ENCODE results near the gene B3GLCT. TPM values are rescaled to one million over a fixed set of nuclear protein-coding genes. Genes with fewer than 3 reads are reported as not detected.
A peak's percentile ranks its signal among the peaks of the same experiment; 100 is the strongest.
"Not testable (repeated sequence)": the region's sequence is repeated elsewhere in the genome, so short reads cannot be mapped to it uniquely, and the experiment has no call there.

The B3GLCT gene
- total and polyA plus RNA-seq, 2 of the 13 experiments (the other 11 are each of a cell fraction or from before 2014, with no cell fraction given), result 2.0 to 7.1 TPM

DNA sequence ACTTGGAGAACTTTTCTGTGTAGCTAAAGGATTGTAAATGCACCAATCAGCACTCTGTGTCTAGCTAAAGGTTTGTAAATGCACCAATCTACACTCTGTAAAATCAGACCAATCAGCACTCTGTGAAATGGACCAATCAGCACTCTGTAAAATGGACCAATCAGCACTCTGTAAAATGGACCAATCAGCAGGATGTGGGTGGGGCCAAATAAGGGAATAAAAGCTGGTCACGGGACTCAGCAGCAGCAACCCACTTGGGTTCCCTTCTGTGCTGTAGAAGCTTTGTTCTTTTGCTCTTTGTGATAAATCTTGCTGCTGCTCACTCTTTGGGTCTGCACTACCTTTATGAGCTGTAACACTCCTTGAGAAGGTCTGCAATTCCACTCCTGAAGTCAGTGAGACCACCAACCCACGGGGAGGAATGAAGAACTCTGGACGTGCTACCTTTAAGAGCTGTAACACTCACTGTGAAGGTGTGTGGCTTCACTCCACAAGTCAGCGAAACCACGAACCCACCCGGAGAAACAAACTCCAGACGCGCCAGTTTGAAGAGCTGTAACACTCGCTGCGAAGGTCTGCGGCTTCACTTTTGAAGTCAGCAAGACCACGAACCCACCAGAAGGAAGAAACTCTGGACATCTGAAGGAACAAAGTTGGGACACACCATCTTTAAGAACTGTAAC lies 21.8 kb upstream of the B3GLCT start:
- CTCF ChIA-PET (ENCODE audit: low intra/inter-chr PET ratio, low total read pairs); H3K4me2 ChIP-seq (ENCODE audit: low read depth, low read length); H3K79me2 ChIP-seq (ENCODE audit: insufficient read depth, low read length); DNase-seq (ENCODE audit: low spot score); H3K9me3 ChIP-seq (ENCODE audit: low read length); H3K27me3 ChIP-seq (ENCODE audit: control insufficient read depth in 1 of 2, insufficient read depth in 2 of 2, low read length in 2 of 2); in situ Hi-C loops (cut with HindIII; ENCODE audit: extremely low pct_ligation_motif_present, low pct_unique_long_range_greater_than_20kb); POLR2A ChIA-PET; H3K36me3 ChIP-seq (replicated peaks in 1 of 2; ENCODE audit: control insufficient read depth in 1 of 2, insufficient read depth in 2 of 2, low read length in 2 of 2); BruUV-seq (replicated peaks); H2AFZ ChIP-seq (ENCODE audit: low read length); H3K9ac ChIP-seq (ENCODE audit: insufficient read depth, low read depth, low read length); ATAC-seq; H3K4me3 ChIP-seq (replicated peaks in 1 of 3; ENCODE audit: insufficient read depth in 1 of 3, low read depth in 2 of 3, low read length in 3 of 3); FAIRE-seq; H4K20me1 ChIP-seq (ENCODE audit: insufficient read depth, low read length); H3K27ac ChIP-seq (ENCODE audit: extremely low read length, insufficient read depth, low read length): not testable (repeated sequence)
- TF ChIP-seq NFYB (CRISPR knock-in tag; IDR thresholded peaks at IDR 0.05), result peak; percentile 61
- WGBS (ENCODE audit: low lambda C conversion rate), result 62% methylated on average over 12 of the region's 12 CpGs
- peaks cover 36% of the 10 kb centered on the region for H3K4me1 ChIP-seq (ENCODE audit: insufficient read depth, low read length)
- intact Hi-C loops (cut with micrococcal nuclease; ENCODE audit: unreplicated experiment), result loop anchor here (2.0 kb wide), 2 partner anchors 13 to 71 kb away; no protein-coding TSS in a partner anchor

DNA sequence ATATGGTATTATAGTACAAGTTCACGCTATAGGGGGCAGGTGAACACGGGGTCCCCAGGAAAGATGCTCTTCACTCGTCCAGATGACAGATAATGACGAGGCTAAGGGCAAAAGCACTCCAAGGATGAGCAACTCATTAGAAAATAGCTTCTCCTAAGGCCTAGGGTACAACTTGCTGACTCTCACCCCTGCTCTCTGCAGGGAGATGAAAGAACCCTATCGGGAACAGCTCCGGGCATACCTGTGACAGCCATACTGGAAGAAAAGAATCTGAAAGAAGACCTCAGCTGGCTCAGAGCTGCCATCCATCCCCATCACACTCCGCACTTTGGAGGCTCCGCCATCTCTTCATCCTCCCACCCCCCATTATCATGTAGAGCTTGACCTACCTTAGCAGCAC lies 20.5 kb upstream of the B3GLCT start:
- POLR2A ChIA-PET, result interaction anchor here (0.7 kb wide), 1 partner anchor 17 kb away, joined by 3 read pairs; the partner anchor contains the start of gene HSPH1
- Histone ChIP-seq H3K9ac (ENCODE audit: insufficient read depth, low read depth, low read length) (no peak overlapping the region), H3K79me2 (ENCODE audit: insufficient read depth, low read length) (no peaks in the 10 kb centered on the region), H3K4me3 (replicated peaks in 1 of 3; ENCODE audit: insufficient read depth in 1 of 3, low read depth in 2 of 3, low read length in 3 of 3) (no peak overlapping the region), H3K4me2 (ENCODE audit: low read depth, low read length) (no peak overlapping the region), H3K4me1 (ENCODE audit: insufficient read depth, low read length) (peaks cover 24% of the 10 kb centered on the region; the same call in 1 of the 2 replicates), H4K20me1 (ENCODE audit: insufficient read depth, low read length) (no peaks in the 10 kb centered on the region), H3K27ac (ENCODE audit: extremely low read length, insufficient read depth, low read length) (no peak overlapping the region), H3K27me3 (ENCODE audit: control insufficient read depth in 1 of 2, insufficient read depth in 2 of 2, low read length in 2 of 2) (no peaks in the 10 kb centered on the region), H3K9me3 (ENCODE audit: low read length) (no peaks in the 10 kb centered on the region), H3K36me3 (replicated peaks in 1 of 2; ENCODE audit: control insufficient read depth in 1 of 2, insufficient read depth in 2 of 2, low read length in 2 of 2) (no peaks in the 10 kb centered on the region), H2AFZ (ENCODE audit: low read length) (no peak overlapping the region)
- in situ Hi-C loops (cut with HindIII; ENCODE audit: extremely low pct_ligation_motif_present, low pct_unique_long_range_greater_than_20kb) (no loop called here), intact Hi-C loops (cut with micrococcal nuclease; ENCODE audit: unreplicated experiment) (loop anchor here (2.0 kb wide), 1 partner anchor 70 kb away; no protein-coding TSS in a partner anchor)
- no peak for TF ChIP-seq HNRNPUL1 (IDR thresholded peaks at IDR 0.05; ENCODE audit: low read depth, low read length)
- TF ChIP-seq ZFP36L2 (CRISPR knock-in tag; IDR thresholded peaks at IDR 0.05), result no peak
- no peak for TF ChIP-seq BRCA1 (CRISPR knock-in tag; IDR thresholded peaks at IDR 0.05)
- TF ChIP-seq, protein P1, sequence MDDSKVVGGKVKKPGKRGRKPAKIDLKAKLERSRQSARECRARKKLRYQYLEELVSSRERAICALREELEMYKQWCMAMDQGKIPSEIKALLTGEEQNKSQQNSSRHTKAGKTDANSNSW (CRISPR knock-in tag; IDR thresholded peaks at IDR 0.05; ENCODE audit: borderline replicate concordance), result no peak
- TF ChIP-seq KDM2A (CRISPR knock-in tag; IDR thresholded peaks at IDR 0.05; ENCODE audit: borderline replicate concordance, low read depth), result no peak
- no peak for TF ChIP-seq HNF4A (CRISPR knock-in tag; IDR thresholded peaks at IDR 0.05)
- no peak for TF ChIP-seq ZNF496 (CRISPR knock-in tag; IDR thresholded peaks at IDR 0.05; ENCODE audit: insufficient replicate concordance)
- no TSS peak for BruUV-seq (replicated peaks)
- DNase-seq (ENCODE audit: low spot score), result no peak
- CTCF ChIA-PET (ENCODE audit: low intra/inter-chr PET ratio, low total read pairs), result no interaction called here
- ATAC-seq, result no peak
- 55% methylated on average over 8 of the region's 8 CpGs for WGBS (ENCODE audit: low lambda C conversion rate)
- no peak for FAIRE-seq
